ENCODE measurements around the gene SPOCK2. TPM values are rescaled to one million over a fixed set of nuclear protein-coding genes. Genes with fewer than 3 reads are reported as not detected.

Gene SPOCK2
- polyA plus RNA-seq, 1 experiment: 0.04 TPM

- Histone ChIP-seq H3K36me3 (ENCODE audit: control insufficient read depth, insufficient read depth, low read length) (no peaks in the 10 kb centered on the region), H3K4me3 (ENCODE audit: low read depth, low read length) (no peak overlapping the region), H3K27me3 (ENCODE audit: control insufficient read depth, insufficient read depth, low read length) (peaks cover 9% of the 10 kb centered on the region; the same call in 1 of the 2 replicates)
- ChIA-PET POLR2A (no interaction called here), CTCF (interaction anchor here (1.5 to 3.7 kb wide), 2 partner anchors 12 to 15 kb away, joined by 4 to 15 read pairs; no protein-coding TSS in a partner anchor)
- TF ChIP-seq CTCF (IDR thresholded peaks at IDR 0.05; ENCODE audit: insufficient read depth, low read depth, low read length): no peak
- no peak for DNase-seq (ENCODE audit: low read depth)
Measured at GRCh38 chr10:72063703-72064391, 24.5 kb downstream of the SPOCK2 start.

GRCh38 chr10:72062832-72063702 is 25.3 kb downstream of the SPOCK2 start:
- Histone ChIP-seq H3K4me3 (ENCODE audit: low read depth, low read length) (no peak overlapping the region), H3K36me3 (ENCODE audit: control insufficient read depth, insufficient read depth, low read length) (no peaks in the 10 kb centered on the region), H3K27me3 (ENCODE audit: control insufficient read depth, insufficient read depth, low read length) (peaks cover 9% of the 10 kb centered on the region; the same call in 1 of the 2 replicates)
- ChIA-PET POLR2A (no interaction called here), CTCF (interaction anchor here (1.0 to 3.7 kb wide), 4 partner anchors 11 to 108 kb away, joined by 3 to 15 read pairs (median 4); no protein-coding TSS in a partner anchor)
- no peak for TF ChIP-seq CTCF (IDR thresholded peaks at IDR 0.05; ENCODE audit: insufficient read depth, low read depth, low read length)
- no peak for DNase-seq (ENCODE audit: low read depth)

- CTCF ChIA-PET: interaction anchor here (0.6 to 3.7 kb wide), 6 partner anchors 14 to 166 kb away, joined by 3 to 15 read pairs (median 3); no protein-coding TSS in a partner anchor
- no peaks in the 10 kb centered on the region for H3K36me3 ChIP-seq (ENCODE audit: control insufficient read depth, insufficient read depth, low read length)
- POLR2A ChIA-PET: no interaction called here
- peaks cover 7% of the 10 kb centered on the region; the same call in 1 of the 2 replicates for H3K27me3 ChIP-seq (ENCODE audit: control insufficient read depth, insufficient read depth, low read length)
- no peak for TF ChIP-seq CTCF (IDR thresholded peaks at IDR 0.05; ENCODE audit: insufficient read depth, low read depth, low read length)
- H3K4me3 ChIP-seq (ENCODE audit: low read depth, low read length): no peak overlapping the region
- no peak for DNase-seq (ENCODE audit: low read depth)
Measured at GRCh38 chr10:72062382-72062781, 26.0 kb downstream of the SPOCK2 start.

GRCh38 chr10:72061930-72062329 is 26.4 kb downstream of the SPOCK2 start:
- no peak for TF ChIP-seq CTCF (IDR thresholded peaks at IDR 0.05; ENCODE audit: insufficient read depth, low read depth, low read length)
- POLR2A ChIA-PET: no interaction called here
- DNase-seq (ENCODE audit: low read depth): no peak
- Histone ChIP-seq H3K4me3 (ENCODE audit: low read depth, low read length) (no peak overlapping the region), H3K36me3 (ENCODE audit: control insufficient read depth, insufficient read depth, low read length) (no peaks in the 10 kb centered on the region), H3K27me3 (ENCODE audit: control insufficient read depth, insufficient read depth, low read length) (peaks cover 7% of the 10 kb centered on the region; the same call in 1 of the 2 replicates)
- CTCF ChIA-PET: interaction anchor here (0.6 to 3.7 kb wide), 5 partner anchors 13 to 165 kb away, joined by 3 to 15 read pairs (median 3); no protein-coding TSS in a partner anchor

- Histone ChIP-seq H3K27me3 (ENCODE audit: control insufficient read depth, insufficient read depth, low read length) (peaks cover 7% of the 10 kb centered on the region; the same call in 1 of the 2 replicates), H3K4me3 (ENCODE audit: low read depth, low read length) (no peak overlapping the region), H3K36me3 (ENCODE audit: control insufficient read depth, insufficient read depth, low read length) (no peaks in the 10 kb centered on the region)
- POLR2A ChIA-PET: no interaction called here
- peak; percentile 30; the same call in 1 of the 2 replicates for TF ChIP-seq CTCF (IDR thresholded peaks at IDR 0.05; ENCODE audit: insufficient read depth, low read depth, low read length)
- CTCF ChIA-PET: interaction anchor here (0.9 to 3.7 kb wide), 4 partner anchors 13 to 165 kb away, joined by 3 to 15 read pairs (median 3); no protein-coding TSS in a partner anchor
- DNase-seq (ENCODE audit: low read depth): no peak
Measured at GRCh38 chr10:72061491-72061890, 26.9 kb downstream of the SPOCK2 start.
